CD4-positive, alpha-beta T cell (primary cell): ENCODE data around the gene IFT74. TPM values are rescaled to one million over a fixed set of nuclear protein-coding genes. Genes with fewer than 3 reads are reported as not detected.

ENCODE experiments used
- ATAC-seq: fragments of 200-7000 bp; cut with Tn5 transposase; one replicate; pipeline ENCODE4 v1.10.0; 2022; ENCODE audit warnings: mild to moderate bottlenecking; ENCODE audit not compliant: poor library complexity
- CTCF ChIA-PET: fragments of 350-600 bp; sonication (Branson Sonifier 250); formaldehyde crosslinking; loops from one replicate; lab custom pipeline; 2021; ENCODE audit warnings: antibody characterized with exemption, inconsistent platforms; lab: Charles Lee
- POLR2A ChIA-PET: fragments of 350-600 bp; sonication (Branson Sonifier 250); formaldehyde crosslinking; loops from one replicate; lab custom pipeline; 2021; ENCODE audit warnings: antibody characterized with exemption, inconsistent platforms; lab: Charles Lee
- DNase-seq, 14 experiments: peaks; one replicate each; pipeline ENCODE4 v3.0.0-alpha.2; 2013 to 2020; ENCODE audit warnings: mixed read lengths in 2 of 14
- H3K27ac ChIP-seq, 2 donors: one replicate each; pipeline versions ENCODE4 v1.5.1 to v1.7.0; 2013; ENCODE audit warnings: low read length in 2 of 2, low read depth in 1 of 2, mild to moderate bottlenecking in 1 of 2
- H3K27me3 ChIP-seq, 2 experiments: 1 replicate in 1 of 2; 2 replicates in 1 of 2; pipeline versions ENCODE4 v1.6.1 to v1.7.0; 2013; ENCODE audit warnings: low read length in 2 of 2, control low read depth in 1 of 2, mild to moderate bottlenecking in 1 of 2, moderate library complexity in 1 of 2; ENCODE audit not compliant: insufficient read depth in 2 of 2, control insufficient read depth in 1 of 2
- H3K36me3 ChIP-seq: one replicate; pipeline ENCODE4 v1.6.1; 2013; ENCODE audit warnings: low read length, control low read depth; ENCODE audit not compliant: insufficient read depth
- H3K4me1 ChIP-seq: one replicate; pipeline ENCODE4 v1.6.1; 2013; ENCODE audit warnings: low read length, control low read depth; ENCODE audit not compliant: insufficient read depth
- H3K4me3 ChIP-seq: one replicate; pipeline ENCODE4 v1.5.1; 2013; ENCODE audit warnings: mild to moderate bottlenecking, low read length, moderate library complexity
- H3K9me3 ChIP-seq, 2 experiments: 1 replicate in 1 of 2; 2 replicates in 1 of 2; pipeline versions ENCODE4 v1.6.1 to v1.7.0; 2013; ENCODE audit warnings: low read length in 2 of 2, mild to moderate bottlenecking in 2 of 2, control low read depth in 1 of 2, moderate library complexity in 1 of 2; ENCODE audit not compliant: control insufficient read depth in 1 of 2, insufficient read depth in 1 of 2
- H3K27ac Mint-ChIP-seq: one replicate; pipeline ENCODE4 v1.8.0; 2020; ENCODE audit warnings: mixed read lengths
- H3K27me3 Mint-ChIP-seq: one replicate; pipeline ENCODE4 v1.8.0; 2021; ENCODE audit warnings: mixed read lengths
- H3K36me3 Mint-ChIP-seq: one replicate; pipeline ENCODE4 v1.8.0; 2021; ENCODE audit warnings: low read depth, mixed read lengths
- H3K4me1 Mint-ChIP-seq: one replicate; pipeline ENCODE4 v1.8.0; 2021; ENCODE audit warnings: low read depth, mixed read lengths
- H3K4me3 Mint-ChIP-seq: one replicate; pipeline ENCODE4 v1.8.0; 2020; ENCODE audit warnings: mild to moderate bottlenecking, mixed read lengths
- H3K9me3 Mint-ChIP-seq: one replicate; pipeline ENCODE4 v1.8.0; 2020; ENCODE audit warnings: mixed read lengths
- CTCF ChIP-seq: fragments of 200-600 bp; IDR thresholded peaks from one replicate; pipeline ENCODE4 v1.8.0; 2022; ENCODE audit warnings: antibody characterized with exemption, mild to moderate bottlenecking
- intact Hi-C, 2 experiments: fragments of 100-400 bp; cut with DNase I in 1 of 2; cut with micrococcal nuclease in 1 of 2; formaldehyde crosslinking; loops; one replicate each; pipeline versions ENCODE4 v1.15.1 to v1.9.0; 2023 to 2025; cut with DNase I, micrococcal nuclease
- total RNA-seq, 174 experiments: library from RNA in 2 of 174; stranded (reverse) in 2 of 174; gene quantifications; one replicate each; pipeline ENCODE4 v1.2.3 and lab custom pipeline; 2021 to 2026

IFT74 gene
- total RNA-seq, 2 experiments from 2014 or later, result 7.3 to 7.7 TPM

GRCh38 chr9:27094640-27095298, 138.6 kb downstream of the IFT74 start:
- H3K4me1 ChIP-seq, result no peaks in the 10 kb centered on the region
- intact Hi-C loops, result no loop called here
- ChIA-PET CTCF (no interaction called here), POLR2A (no interaction called here)
- DNase-seq (no peak), ATAC-seq (no peak)
- TF ChIP-seq CTCF, result no peak
- H3K9me3 Mint-ChIP-seq, result no peaks in the 10 kb centered on the region
- peaks cover 0 to 8% of the 10 kb centered on the region in 2 experiments for H3K9me3 ChIP-seq
- H3K4me1 Mint-ChIP-seq, result no peaks in the 10 kb centered on the region
- no peaks in the 10 kb centered on the region for H3K36me3 ChIP-seq
- H3K27ac Mint-ChIP-seq, result no peak overlapping the region
- peaks cover 39% of the 10 kb centered on the region for H3K27me3 Mint-ChIP-seq
- no peak overlapping the region for H3K4me3 Mint-ChIP-seq
- H3K4me3 ChIP-seq, result no peak overlapping the region
- H3K27ac ChIP-seq, result no peak overlapping the region
- H3K36me3 Mint-ChIP-seq, result no peaks in the 10 kb centered on the region
- no peaks in the 10 kb centered on the region for H3K27me3 ChIP-seq

- Histone ChIP-seq H3K27me3 (no peaks in the 10 kb centered on the region), H3K27ac (no peak overlapping the region), H3K9me3 (no peaks in the 10 kb centered on the region), H3K4me1 (no peaks in the 10 kb centered on the region), H3K4me3 (no peak overlapping the region), H3K36me3 (no peaks in the 10 kb centered on the region)
- no peak for DNase-seq
- H3K9me3 Mint-ChIP-seq, result no peaks in the 10 kb centered on the region
- H3K4me3 Mint-ChIP-seq, result no peak overlapping the region
- intact Hi-C loops, result no loop called here
- no peak for ATAC-seq
- no peak for TF ChIP-seq CTCF
- POLR2A ChIA-PET, result no interaction called here
- H3K27me3 Mint-ChIP-seq, result peaks cover 9% of the 10 kb centered on the region
- H3K36me3 Mint-ChIP-seq, result no peaks in the 10 kb centered on the region
- H3K4me1 Mint-ChIP-seq, result no peaks in the 10 kb centered on the region
- CTCF ChIA-PET, result no interaction called here
- H3K27ac Mint-ChIP-seq, result no peak overlapping the region
These were observed 151.0 kb downstream of the IFT74 start for GRCh38 chr9:27107241-27107640.

GRCh38 chr9:27108981-27109541, 152.8 kb downstream of the IFT74 start, which contains the start of gene TEK:
TSS of gene TEK (plus strand) at chr9:27109225. CDS start at chr9:27109591, 366 bp downstream.
- Mint-ChIP-seq H3K36me3 (no peaks in the 10 kb centered on the region), H3K4me1 (no peaks in the 10 kb centered on the region), H3K27ac (no peak within 1 kb of the TSS), H3K27me3 (peaks cover 9% of the 10 kb centered on the region), H3K9me3 (no peaks in the 10 kb centered on the region), H3K4me3 (no peak within 1 kb of the TSS)
- Histone ChIP-seq H3K27ac (no peak within 1 kb of the TSS), H3K9me3 (no peaks in the 10 kb centered on the region), H3K4me3 (no peak within 1 kb of the TSS), H3K27me3 (no peaks in the 10 kb centered on the region), H3K36me3 (no peaks in the 10 kb centered on the region), H3K4me1 (no peaks in the 10 kb centered on the region)
- ATAC-seq (no peak), DNase-seq (no peak)
- intact Hi-C loops, result no loop called here
- ChIA-PET POLR2A (no interaction called here), CTCF (no interaction called here)
- no peak for TF ChIP-seq CTCF
